Measurements from ENCODE around the gene PTPN9.
"Not testable (repeated sequence)": the region's sequence is repeated elsewhere in the genome, so short reads cannot be mapped to it uniquely, and the experiment has no call there.

PTPN9 gene

DNA sequence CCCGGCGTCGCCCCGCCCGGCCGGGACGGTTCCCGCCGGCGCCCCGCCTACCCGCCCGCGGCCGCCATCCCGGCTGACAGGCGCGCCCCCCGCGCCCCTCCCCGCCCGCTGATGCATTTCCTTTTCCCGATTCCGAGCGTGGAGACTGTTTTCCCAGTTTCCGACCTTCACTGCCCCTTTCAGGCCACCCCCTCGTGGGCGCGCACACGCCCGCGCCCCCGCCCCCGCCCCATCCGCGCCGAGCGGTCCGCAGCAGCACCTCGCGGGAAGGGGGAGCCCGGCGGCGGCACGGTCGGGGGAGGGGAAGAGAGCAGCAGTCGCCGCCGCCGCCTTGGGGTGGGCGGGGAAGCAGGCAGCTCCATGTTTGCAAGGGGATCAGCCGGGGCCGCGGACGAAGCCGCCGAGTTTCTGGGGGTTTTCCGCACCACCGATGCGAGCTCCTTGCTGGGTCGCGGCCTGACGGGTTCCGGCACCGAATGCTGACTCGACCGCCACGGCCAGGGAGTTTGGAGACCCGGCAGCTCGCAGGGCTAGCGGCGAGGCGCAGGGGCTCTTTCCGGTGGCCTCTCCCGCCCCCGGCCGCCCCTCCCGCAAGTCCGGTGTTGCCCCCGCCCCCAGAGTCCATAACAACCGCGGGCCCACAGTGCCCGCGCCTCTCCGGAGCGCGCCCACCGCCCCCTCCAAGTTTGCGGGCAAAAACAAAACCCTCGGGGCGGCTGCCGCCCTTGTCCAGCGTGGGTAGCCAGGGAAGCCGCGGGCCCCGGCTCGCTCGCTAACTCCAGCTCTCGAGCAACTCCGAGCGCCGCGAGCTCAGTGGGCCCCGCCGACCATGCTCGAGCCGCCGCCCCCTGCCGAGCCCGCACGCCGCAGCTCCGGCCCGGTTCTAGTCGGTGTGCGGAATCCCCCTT, 124.4 kb downstream of the PTPN9 start:
- DNase-seq (ENCODE audit: low read depth in 2 of 2) = peak in 1 of 2 experiments; percentile 44

GRCh38 chr15:75453703-75454470, 125.2 kb downstream of the PTPN9 start:
- peak; percentile 100 for DNase-seq (ENCODE audit: low read depth in 2 of 2)

DNA sequence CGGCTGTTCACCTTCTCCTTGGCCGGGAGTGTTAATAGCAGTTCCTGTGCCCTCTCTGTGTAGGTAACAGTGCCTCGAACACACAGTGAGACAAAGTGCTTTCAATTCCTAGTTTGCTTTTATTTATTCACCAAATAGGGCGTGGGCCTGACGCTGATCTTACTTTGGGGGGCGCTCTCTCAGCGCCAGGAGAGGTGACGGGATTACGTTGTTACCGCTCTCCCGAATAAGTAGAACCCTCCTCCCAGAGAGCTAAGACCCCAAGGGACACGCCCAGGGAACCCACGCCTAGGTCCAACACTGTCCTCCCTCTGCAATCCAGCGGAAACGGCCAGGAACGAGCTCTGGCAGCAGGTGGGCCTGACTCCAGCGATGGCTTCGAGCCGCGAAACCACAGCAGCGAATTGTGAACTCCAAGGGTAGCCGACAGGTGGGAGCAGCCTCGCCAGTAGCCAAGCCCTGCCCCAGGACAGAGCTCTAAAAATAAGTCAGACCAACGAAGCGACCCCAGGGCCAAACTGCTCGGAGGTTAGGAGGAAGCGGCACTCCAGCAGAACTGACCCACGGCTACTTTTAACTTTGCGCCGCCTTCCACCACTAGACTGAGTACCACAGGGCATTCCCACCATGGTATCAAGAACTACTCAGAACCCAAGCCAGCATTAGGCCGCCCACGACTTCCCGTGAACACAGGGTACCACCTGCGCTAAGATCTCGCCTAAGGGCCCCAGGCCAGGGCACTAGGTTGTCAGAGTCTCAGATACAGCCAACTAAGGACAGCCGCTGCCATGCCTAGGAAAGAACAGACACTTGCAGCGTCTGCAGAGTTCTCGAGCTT, 126.0 kb downstream of the PTPN9 start:
- no peak for DNase-seq (ENCODE audit: low read depth in 2 of 2)

- DNase-seq (ENCODE audit: low read depth in 2 of 2) = peak in 1 of 2 experiments; percentile 53
Measured at GRCh38 chr15:75452364-75452864, 126.7 kb downstream of the PTPN9 start.

GRCh38 chr15:75451674-75452363, 127.3 kb downstream of the PTPN9 start, which contains the start of gene SIN3A:
Gene SIN3A (minus strand): TSS chr15:75451690. CDS start chr15:75430375, 21,315 bp downstream.
- DNase-seq (ENCODE audit: low read depth in 2 of 2) = peak; percentile 100

DNA sequence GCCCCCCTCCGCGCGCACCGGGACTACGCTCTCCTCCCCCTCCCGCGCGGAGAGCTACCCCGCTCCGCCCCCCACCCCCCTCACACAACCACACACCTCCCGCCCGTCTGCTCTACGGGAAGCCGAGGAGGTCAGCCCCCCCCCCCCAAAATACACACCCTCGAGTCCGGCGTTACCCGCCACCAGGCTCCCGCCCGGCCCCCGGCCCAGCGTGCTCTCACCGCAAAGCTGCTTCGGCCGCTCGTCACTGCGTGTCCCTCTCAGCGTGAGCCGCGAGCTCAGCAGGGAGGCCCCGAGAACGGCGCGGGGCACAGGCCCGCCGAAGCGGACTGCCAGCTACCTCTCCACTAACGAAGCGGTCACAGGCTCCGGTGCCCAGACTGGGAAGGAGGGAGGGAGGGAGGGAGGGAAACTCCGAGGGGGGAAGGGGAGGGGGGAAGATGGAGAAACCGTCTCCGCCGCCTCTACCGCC, 127.9 kb downstream of the PTPN9 start:
- no peak for DNase-seq (ENCODE audit: low read depth in 2 of 2)

DNA sequence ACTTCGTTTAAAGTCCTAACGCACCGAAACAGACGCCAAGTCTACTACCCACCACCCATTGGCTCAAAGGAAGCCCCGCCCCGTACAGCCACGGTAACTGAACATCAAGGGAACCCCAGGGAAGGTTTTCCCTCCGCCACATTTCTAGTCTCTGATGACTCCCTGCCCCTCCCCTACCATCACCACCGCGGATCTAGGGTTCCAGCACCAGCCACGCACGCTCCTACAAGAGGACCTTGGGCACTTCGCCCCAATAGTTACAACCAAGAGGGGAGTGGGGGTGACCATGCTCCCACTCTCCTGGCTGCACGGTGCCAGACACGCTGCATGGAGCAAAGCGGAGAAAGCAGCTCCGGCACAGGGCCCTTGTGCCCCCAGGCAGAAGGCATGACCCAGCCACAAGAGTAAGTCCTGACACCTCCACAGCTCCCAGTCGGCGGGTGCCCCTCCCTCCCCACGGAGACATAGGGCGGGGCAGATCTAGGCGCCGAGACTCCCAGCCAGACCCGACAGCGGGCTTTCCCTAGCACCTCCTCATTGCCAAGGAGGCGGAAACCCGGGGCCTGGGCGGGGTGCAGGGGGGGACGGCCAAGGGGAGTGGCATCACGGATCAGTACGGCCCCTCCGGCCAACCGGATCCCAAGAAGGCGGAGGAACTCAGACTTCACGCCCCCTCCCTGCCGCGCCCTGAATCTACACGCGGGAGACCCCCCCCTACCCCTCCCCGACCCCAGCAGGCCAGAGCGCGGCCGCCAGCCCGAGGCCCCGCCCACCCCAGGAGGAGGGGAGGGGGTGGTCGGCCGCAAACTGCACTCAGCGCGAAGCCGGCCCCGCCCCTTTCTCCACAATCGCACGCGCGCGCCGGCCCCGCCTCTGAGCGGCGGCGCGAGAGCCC, 128.6 kb downstream of the PTPN9 start:
- DNase-seq (ENCODE audit: low read depth in 2 of 2) = peak; percentile 96 to 97

DNA sequence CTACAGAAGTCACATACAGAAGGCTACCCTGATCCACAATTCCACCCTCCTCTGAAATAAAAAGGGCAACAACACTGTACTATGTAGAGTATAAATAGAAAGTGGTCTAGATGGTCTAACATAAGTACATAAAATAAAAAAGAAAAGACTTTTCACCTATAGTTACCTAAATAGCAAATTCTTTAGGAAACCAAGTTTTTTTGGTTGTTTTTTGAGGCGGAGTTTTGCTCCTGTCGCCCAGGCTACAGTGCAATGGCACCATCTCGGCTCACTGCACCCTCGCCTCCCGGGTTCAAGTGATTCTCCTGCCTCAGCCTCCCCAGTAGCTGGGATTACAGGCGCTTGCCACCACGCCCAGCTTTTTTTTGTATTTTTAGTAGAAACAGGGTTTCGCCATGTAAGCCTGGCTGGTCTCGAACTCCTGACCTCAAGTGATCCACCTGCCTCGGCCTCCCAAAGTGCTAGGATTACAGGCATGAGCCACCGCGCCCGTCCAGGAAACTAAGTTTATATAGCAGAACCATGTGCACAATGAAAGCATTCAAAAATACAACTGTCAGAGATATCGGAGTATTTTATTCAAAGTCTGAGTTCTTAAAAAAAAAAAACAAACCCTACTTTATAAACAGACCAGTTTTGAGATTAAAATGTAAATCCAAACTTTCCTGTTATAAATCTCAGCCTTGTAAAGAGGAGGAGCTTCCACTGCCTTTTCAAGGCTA, 129.4 kb downstream of the PTPN9 start:
- DNase-seq (ENCODE audit: low read depth in 2 of 2) = no peak

DNA sequence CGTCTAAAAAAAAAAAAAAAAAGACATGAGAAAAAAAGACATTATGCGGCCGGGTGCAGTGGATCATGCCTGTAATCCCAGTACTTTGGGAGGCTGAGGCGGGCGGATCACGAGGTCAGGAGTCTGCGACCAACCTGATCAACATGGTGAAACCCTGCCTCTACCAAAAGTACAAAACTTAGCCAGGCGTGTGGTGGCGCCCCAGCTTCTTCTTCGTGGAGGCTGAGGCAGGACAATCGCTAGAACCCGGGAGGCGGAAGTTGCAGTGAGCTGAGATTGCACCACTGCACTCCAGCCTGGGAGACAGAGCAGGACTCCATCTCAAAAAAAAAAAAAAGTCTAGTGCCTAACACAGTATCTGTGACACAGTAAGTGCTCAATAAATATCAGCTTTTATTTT, 130.9 kb downstream of the PTPN9 start:
- DNase-seq (ENCODE audit: low read depth in 2 of 2) = not testable (repeated sequence)

DNA sequence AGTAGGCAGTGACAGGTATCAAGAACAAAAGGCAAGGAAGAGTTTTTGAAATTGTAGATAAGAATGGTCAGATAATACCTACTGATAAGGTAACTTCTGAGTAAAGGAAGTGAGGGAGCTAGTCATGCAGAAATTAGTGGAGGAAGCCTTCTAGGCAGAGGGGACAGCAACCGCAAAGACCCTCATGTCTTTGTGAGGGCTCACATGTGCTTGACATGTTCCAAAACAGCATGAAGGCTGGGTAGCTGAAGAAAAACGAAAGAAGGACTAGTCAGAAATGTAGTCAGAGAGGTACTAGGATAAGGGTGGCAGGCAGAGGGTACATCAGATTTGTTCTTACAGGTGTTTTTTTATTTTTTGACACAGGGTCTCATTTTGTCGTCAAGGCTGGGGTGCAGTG, 133.0 kb downstream of the PTPN9 start:
- no peak for DNase-seq (ENCODE audit: low read depth in 2 of 2)

DNA sequence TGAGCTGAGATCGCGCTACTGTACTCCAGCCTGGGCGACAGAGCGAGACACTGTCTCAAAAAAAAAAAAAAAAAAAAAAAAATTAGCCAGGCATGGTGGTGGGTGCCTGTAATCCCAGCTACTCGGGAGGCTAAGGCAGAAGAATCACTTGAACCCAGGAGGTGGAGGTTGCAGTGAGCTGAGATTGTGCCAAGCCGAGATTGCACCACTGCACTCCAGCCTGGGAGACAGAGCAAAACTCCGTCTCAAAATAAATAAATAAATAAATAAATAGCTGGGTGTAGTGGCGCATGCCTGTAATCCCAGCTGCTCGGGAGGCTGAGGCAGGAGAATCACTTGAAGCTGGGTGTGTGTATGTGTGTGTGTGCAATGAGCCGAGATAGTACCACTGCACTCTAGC, 133.8 kb downstream of the PTPN9 start:
- DNase-seq (ENCODE audit: low read depth in 2 of 2) = not testable (repeated sequence)

- peak; percentile 59 for DNase-seq (ENCODE audit: low read depth in 2 of 2)
Measured at GRCh38 chr15:75443972-75444453, 135.1 kb downstream of the PTPN9 start.

DNA sequence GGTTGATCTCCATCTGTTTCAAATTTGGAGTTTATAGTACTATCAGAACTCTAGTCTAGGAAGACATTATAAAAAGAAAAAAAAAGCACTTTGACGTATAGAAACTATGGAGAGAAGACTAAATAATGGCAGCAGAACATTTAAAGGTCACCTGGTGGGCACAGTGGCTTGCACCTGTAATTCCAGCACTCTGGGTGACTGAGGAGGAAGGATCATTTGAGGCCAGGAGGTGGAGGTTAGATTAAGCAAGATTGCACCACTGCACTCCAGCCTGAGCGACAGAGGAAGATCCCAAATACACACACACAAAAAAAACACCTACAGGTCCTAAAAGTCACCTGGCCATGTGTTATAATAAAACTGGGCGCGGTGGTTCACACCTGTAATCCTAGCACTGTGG, 141.4 kb downstream of the PTPN9 start:
- no peak for DNase-seq (ENCODE audit: low read depth in 2 of 2)

DNA sequence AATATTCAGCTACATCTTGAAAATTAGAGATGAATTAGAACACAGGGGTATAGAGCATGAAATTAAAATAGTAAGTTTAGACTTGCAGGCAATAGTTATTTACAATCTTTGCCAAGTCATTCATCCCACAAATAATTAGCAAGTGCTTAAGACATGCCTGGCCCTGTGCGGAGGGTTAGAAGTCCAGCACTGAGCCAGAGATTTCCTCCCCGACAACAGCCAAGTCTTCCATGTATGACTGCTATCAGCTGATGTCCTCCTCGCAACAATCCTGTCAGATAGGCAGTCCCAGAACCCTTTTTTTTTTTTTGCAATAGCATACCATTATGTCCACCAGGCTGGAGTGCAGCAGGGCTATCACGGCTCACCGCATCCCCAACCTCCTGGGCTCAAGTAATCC, 142.2 kb downstream of the PTPN9 start:
- DNase-seq (ENCODE audit: low read depth in 2 of 2) = no peak

DNA sequence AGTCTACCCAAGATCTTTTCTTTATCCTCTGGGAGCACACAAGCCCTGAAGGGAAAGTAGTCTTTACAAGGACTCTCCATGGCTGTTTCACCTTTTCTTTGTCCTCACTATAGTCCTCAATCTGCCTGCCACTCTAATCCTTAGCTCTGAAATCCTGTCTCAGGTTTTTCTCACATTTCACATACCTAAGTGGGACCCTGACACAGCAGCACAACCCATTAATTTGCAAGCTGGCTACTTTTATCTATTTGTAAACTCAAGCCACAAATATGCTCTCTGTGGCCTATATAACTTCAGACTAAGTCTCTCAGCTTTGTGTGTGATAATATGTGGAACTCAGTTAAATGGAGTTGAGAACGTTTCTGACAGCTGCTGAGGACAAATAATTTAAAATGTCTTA, 147.4 kb downstream of the PTPN9 start:
- no peak for DNase-seq (ENCODE audit: low read depth in 2 of 2)

- DNase-seq (ENCODE audit: low read depth in 2 of 2) = no peak
Measured at GRCh38 chr15:75431270-75431669, 147.8 kb downstream of the PTPN9 start.

GRCh38 chr15:75430259-75430658, 148.9 kb downstream of the PTPN9 start:
- no peak for DNase-seq (ENCODE audit: low read depth in 2 of 2)

DNA sequence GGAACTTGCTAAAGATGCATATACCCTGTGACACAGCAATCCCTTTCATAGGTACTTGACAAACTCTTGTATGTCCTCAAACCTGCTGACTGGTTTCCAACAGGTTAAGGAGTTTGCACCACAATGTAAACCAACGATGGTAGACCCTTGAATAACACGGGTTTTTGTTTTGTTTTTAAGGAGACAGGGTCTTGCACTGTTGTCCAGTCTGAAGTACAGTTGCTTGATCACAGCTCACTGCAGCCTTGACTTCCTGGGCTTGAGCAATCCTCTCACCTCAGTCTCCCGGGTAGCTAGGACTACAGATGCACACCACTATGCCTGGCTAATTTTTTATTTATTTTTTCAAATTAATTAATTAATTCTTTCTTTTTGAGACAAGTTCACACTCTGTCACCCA, 151.0 kb downstream of the PTPN9 start:
- no peak for DNase-seq (ENCODE audit: low read depth in 2 of 2)

GRCh38 chr15:75425966-75426500, 153.1 kb downstream of the PTPN9 start:
- DNase-seq (ENCODE audit: low read depth in 2 of 2) = no peak

Data from fibroblast of skin of left quadriceps (primary cell).